ENCODE results near the gene HPF1.
"Not testable (repeated sequence)": the region's sequence is repeated elsewhere in the genome, so short reads cannot be mapped to it uniquely, and the experiment has no call there.

The HPF1 gene

DNA sequence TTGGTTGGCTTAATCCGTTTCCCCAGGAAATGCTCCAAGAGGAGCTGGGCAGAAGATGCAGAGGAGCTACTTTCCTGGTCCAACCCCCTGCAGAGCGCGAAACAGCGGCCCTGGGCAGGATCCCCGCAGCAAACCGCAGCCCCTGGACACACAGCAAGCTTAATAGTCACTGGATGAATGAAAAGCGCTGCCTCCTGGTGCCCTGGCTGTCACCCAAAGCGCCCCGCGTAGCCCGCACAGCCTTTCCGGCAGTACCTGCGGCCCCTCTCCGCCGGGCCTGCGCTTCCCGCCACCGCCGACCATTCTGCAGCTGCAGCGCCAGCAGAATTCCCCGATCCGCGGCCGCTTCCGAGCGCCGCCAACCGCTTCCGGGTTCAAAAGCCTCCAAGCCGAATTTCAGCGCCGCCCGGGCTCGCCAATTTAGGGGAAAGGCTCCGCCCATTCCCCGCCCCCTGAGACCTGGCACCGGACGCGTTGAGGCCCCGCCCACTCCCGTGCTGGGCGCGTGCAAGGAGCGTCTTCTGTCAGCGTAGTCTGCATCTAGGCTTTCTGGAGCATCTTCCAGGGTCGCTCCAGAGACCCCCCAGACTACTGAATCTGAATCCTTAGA is at the start of gene HPF1:
TSS of gene HPF1 (minus strand) at position 370 of the 610 bp plus-strand sequence. CDS start at position 303, 67 bp downstream.
- peak; percentile 94 for DNase-seq (ENCODE audit: low spot score)

DNA sequence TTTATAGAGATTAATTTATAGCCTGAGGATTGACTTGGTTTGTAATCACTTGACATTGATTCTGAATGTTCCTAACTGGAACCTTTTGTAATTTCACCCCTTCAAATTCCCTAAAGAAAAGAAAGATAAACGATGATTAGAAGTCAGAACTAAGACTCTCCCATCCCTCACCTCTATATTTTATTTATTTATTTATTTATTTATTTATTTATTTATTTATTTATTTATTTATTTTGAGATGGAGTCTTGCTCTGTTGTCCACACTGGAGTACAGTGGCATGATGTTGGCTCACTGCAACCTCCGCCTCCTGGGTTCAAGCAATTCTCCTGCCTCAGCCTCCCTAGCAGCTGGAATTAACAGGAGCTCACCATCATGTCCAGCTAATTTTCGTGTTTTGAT is 49.0 kb upstream of the HPF1 start:
- DNase-seq (ENCODE audit: low spot score), result not testable (repeated sequence)

DNA sequence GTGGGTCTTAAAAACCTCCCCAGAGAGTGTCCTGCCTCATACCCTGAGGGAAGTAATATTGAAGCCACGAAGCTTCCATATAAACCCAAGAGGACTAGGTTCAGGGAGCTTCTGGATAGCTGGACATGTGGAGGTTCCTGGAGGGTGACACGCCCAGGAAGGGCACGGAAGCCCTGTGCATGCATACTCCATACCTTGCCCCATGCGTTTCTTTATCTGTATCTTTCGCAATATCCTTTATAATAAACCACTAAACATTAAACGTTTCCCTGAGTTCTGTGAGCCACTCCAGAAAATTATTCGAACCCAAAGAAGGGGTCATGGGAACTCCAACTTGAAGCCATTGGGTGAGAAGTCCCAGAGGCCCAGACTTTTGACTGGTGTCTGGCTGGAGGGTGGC is 45.7 kb upstream of the HPF1 start:
- DNase-seq (ENCODE audit: low spot score), result no peak

DNA sequence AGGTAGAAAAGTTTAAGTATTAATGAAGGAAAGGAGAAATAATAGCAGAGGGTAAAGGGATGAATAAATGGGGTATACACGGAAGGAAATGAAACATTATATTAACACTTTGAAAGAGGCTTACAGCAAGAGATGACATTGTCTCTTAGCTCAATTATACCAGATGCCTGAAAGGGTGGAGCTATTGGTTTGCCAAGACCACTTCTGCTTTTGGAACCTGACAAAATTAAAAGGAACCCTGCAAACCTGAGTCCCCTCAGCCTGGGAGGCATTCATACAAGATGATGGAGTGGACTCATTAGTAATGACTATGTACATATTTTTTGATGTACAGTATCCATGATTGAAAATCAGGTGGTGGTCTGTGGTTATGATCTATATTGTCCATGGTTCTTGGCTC is 45.1 kb upstream of the HPF1 start:
- DNase-seq (ENCODE audit: low spot score), result no peak

DNA sequence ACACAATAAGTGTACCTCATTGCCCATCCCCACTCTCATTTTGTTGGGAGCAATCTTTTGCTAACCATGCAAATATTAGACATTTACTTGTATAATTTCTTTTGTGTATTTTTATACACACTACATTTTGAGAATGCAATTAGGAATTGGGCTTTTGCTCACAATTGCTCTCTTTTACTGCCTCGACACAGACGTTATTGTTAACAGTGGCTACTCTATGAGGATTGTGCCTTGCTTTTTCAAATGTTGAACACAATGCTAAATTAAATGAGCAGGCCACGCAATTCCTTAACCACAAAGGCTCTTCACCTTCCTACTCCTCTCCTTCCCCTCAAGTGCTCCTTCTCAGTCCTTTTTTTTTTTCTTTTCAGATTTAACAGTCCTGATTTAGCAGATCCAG is 42.8 kb upstream of the HPF1 start:
- no peak for DNase-seq (ENCODE audit: low spot score)

DNA sequence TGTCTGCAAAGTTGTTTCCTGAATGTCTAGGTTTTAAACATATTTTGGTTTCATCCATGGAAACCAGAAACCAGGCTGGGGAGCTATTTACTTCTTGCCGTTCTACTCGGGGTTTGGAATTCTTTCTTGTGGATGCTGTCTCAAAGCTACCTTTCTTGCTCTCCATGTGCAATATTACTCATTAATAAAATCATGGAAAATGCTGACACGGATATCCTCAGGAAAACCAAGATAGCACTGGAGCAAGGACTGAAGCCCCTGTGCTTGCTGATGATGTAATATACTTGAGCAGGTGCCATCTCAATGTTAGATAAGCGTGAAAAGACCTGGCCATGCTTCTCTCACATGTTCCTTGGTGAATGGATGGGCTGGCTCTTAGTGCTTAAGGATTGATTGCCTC is 41.5 kb upstream of the HPF1 start:
- DNase-seq (ENCODE audit: low spot score), result no peak

DNA sequence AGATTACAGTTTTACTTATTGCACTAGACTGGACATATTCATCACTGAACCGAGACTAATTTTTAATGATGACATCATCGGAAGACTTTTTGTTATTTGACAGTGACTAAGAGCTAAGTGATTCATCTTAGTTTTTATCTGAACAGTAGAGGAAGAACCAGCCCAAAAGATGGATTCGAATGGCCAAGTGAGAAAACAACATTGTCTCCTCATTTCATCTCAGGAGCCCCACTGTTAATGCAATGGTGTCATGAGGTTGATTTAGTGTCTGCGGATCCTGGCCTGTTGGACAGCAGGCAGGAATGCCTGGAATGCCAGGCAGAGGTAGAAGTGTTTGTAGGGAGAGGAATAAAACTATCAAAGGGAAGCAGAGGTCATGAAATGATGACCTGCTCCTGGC is 37.8 kb upstream of the HPF1 start:
- DNase-seq (ENCODE audit: low spot score), result no peak

DNA sequence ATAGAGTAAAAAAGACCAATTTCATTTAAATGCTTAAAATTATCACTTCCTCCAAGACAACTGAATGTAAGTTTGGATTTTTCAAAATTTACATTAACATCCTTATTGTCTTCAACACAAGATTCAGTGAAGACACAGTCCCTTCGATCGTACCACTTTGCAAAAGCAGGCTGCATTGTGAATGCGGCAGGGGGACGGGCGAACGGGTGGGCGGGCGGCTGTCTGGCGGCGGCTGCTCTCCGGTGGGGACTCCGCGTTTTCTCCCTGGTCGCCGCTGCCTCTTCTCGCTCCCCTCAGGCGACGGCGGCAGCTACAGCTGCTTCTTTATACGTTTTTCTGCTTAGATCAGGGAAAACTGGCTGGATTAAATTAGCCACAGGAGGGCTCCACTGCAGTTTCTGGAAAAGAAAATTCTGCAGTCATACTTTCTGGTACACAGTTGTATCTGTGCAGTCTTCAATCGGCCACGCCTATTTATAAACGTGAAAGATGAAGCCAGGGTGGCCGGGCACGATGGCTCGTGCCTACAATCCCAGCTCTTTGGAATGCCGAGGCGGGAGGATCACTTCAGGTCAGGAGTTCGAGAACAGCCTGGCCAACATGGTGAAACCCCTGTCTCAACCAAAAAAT is 33.9 kb upstream of the HPF1 start:
- DNase-seq (ENCODE audit: low spot score), result no peak

DNA sequence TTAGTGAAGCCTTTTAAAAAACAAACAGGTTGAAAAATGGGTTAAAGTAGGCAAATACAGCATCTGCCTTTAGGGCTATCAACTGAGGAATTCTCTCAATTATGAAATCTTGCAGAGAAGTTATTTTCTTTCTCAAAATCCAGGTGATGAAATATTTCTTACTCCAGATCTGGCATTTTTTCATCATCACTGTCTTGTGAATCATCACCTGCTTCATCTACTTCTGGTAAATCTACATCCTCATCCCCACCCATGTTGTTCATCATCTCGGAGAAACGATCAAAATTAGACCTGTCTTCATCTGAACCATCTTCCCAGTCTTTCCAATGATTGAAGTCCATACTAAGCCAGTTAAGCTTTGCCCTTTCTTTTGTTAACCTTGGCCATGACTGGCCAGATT is 33.3 kb upstream of the HPF1 start:
- DNase-seq (ENCODE audit: low spot score), result no peak

DNA sequence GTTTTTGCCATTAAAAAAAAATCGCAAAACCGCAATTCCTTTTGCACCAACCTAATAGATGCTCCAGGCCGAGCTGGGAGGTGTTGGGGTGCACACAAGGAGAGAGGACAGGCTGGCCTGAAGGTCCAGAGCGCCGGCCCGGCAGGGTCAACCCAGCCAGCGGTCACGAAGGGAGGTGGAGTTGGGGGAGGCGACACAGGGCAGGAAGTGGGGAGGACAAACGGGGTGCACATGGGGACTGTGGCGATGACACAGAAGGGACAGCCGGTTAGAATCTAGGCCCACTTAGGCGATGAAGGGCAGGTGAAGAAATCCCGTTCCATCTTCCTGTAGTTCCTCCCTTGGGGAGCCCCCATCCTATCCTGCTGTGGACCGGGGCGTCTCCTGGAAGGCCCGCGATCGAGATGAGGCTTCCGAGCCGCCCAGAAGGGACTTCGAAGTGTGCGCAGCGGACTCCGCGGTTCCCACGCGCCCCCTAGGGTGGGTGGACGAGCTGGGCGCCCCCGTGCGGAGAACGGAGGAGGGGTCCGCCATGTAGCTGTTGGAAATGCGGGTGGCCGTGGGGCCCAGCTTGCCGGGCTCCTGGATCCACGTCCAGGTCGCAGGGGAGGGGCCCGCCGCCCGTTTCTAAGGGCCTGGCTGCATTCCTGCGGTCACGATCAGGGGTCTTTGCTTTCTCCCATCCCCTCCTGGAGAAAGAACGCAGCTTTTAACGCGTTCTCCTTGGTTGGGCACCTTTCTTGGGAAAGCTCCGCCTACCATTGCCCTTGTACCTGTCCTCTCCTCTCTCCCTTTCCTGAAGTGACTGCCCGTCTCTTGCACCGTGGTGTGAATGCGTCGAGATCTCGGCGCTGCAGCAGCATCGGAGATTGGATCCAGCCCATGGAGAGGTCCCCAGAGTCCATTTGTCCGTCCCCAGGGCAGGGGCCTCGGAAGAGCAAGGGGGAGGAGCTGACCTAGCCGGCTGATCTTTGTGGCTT is 17.0 kb upstream of the HPF1 start:
- peak; percentile 9 for DNase-seq (ENCODE audit: low spot score)

DNA sequence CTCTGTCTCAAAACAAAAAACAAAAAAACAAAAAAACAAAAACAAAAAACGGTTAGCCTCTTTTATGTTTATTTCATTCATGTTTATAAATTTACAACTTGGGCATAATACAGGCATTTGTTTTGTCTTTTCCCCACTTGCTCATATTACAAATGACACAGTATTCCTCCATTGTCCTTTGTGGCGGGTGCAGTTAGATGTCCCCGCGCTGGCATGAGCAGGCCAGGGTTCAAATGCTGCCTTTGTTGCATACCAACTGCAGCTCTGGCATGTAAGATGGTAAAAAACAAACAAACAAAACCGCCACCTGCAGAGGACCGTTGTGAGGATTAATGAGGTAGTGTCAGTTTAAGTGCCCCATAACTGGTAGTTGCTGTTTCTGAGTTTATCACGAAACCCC is 16.1 kb upstream of the HPF1 start:
- no peak for DNase-seq (ENCODE audit: low spot score)

DNA sequence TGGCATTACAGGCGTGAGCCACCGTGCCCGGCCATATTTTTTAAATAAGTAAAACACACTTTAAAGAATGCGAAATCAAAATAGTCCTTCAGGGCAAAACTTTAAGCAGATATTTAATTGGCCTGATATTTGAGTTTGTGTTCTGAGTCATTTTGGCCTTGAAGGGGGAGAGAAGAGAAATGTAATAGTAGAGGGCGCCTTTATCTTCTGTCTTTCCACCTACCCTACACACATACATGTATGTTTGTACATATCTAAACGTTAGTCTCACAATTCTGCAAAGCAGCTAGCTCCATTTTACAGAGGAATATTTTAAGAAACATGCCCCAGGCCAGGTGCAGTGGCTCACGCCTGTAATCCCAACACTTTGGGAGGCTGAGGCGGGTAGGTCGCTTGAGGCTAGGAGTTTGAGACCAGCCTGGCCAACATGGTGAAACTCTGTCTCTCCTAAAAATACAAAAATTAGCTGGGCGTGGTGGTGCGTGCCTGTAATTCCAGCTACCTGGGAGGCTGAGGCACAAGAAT is 13.9 kb upstream of the HPF1 start:
- DNase-seq (ENCODE audit: low spot score), result not testable (repeated sequence)

DNA sequence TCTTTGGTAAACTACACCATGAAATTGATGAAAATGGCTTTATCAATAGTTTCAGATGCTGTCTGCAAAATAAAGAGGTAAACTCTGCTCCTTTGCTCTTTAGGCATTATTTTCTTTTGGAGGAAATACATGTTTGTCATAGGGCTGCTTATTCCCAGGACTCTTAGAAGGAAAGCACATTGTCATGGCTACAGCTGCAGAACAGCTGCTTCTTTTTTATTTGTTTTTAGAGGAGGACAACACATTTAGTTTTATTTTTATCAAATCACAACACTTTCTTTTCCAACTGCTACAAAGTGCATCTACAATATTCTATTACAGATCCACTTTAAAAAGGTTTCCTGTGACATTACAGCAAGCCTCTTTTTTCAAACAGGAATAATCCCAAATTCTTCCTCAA is 12.7 kb upstream of the HPF1 start:
- DNase-seq (ENCODE audit: low spot score), result no peak

DNA sequence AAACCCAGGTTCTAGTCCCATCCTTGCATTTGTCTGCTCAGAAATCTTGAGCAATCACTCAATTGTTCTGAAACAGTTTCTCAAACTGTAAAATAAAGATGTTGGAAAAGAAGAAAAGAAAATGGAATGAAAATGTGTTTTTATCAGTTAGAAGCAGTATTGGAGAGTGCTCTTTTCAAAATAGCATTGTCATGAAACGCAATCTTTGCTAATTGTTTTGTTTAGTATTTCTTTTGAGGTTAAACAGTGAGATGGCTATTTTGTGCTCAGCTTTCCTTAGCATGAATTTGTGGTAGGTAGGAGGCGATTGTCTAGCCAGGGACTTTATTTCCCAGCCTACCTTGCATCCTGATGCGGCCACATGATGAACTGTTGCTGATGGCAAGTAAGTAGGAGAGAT is 10.6 kb upstream of the HPF1 start:
- no peak for DNase-seq (ENCODE audit: low spot score)

DNA sequence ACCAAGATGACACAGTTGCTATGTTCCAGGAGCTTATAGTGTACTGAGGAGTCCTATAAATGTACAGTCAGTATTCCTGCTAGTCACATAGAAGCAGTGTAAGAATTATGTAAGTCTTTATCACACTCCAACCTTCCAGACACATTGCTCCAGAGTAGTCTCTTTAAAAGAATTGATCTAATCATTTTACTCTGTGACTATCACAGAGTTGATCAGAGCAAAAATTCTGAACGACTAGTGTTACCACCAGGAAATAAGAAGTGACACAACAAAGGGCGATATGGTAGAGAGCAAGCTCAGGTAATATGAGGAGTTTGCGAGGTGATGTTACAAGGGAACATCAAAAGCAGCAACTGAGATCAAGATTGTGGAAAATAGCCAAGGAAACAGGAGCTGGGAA is 9.0 kb upstream of the HPF1 start:
- DNase-seq (ENCODE audit: low spot score), result no peak

DNA sequence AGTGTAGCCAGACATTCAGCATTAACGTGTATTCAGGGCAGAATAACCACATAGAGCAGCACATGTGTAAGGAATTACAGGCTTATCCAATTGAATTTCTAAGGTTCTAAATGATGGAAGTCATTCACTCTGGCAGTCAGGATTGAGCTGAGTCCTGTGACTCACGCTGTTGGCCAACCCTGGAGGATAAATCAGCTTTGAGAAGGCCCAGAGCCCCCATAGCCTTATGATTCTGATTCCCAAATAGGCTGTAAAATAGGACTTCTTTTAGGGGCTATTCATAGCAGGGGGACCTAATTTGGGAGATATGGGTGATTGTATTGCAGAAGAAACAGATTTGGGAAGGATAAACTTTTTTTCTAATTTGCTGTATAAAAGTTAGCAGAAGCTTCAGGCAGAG is 8.1 kb upstream of the HPF1 start:
- DNase-seq (ENCODE audit: low spot score), result no peak

DNA sequence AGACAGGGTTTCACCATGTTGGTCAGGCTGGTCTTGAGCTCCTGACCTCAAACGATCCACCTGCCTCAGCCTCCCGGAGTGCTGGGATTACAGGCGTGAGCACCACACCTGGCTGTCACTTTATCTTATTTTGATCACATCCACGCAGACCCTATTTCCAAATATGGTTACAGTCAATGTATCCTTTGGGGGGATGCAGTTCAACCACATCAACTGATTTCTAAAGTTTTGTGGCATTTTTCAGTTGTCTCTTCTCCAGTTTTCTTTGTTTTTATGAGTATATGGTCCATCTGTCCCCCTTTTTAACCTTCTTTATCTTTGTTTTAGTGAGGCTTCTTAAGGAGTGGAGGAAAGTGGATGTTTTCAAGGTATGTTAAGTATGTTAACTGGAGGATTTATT is 4.1 kb upstream of the HPF1 start:
- DNase-seq (ENCODE audit: low spot score), result no peak

DNA sequence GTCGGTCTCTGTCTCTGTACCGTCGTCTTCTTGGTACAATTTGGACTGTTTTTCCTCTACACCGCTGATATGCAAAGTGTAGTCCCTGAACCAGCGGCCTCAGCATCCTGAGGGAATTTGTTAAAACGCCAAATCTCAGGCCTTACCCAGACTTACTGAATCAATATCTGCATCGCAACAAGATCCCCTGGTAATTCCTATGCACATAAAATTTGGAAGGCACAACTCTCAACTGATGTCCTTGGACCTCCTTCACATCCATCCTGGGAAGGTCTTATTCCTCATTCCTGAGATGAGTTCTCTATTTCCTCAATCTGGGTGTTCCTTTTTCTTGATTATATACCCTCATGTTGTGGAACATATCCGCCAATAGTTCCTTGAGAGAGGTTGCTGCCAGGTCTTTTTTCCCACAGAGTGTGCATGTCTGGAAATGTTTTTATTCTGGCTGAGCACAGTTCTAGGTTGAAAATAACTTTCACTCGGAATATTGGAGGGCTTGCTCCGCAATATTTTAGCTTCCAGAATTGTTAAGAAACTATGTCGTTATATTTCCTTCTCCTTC is 738 bp upstream of the HPF1 start:
- no peak for DNase-seq (ENCODE audit: low spot score)

DNA sequence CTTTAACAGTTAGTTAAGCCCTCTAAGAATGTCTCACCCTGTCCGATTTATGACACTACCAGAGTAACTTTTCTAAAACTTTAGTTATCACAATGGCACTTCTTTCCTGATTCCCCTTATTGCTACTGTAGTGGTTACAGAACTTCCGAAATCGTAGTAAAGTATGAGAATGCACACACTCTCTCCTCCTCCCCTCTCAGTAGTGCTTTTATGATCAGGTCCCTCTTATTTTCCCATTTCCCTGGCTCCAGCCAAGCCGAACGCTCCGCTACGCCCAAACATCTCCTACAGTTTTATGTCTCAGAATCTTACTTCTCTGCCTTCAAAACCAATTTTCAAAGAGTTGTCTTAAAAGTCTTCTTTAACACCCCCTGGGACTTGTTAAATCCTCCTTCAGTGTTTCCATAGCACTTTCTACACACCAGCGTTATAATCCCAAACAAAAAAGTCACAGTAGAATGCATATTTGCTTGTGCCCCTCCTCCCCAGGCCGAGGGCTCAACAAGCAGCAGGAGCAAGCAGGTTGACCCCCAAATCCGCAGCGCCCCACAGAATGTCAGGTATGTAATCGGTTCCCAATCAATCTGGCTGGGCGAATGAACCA is 671 bp downstream of the HPF1 start:
- no peak for DNase-seq (ENCODE audit: low spot score)

DNA sequence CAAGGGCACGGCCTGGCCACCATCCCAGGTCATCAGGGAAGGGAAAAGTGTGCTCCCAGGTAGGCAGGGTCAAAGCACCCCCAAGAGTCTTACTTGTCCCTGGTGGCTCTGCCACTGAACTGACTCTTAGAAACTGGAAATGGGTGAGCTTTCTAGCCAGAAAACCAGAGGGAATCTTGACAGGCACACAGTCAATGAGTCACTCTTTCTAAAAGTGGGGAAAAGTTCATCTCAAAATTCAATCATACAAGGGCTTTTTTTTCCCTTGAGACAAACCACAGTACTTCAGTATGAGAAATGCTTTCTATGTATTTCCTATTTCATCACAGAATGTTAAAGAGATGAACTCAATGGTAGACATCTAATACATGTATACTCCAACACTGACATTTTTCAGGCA is 12.5 kb downstream of the HPF1 start:
- no peak for DNase-seq (ENCODE audit: low spot score)

DNA sequence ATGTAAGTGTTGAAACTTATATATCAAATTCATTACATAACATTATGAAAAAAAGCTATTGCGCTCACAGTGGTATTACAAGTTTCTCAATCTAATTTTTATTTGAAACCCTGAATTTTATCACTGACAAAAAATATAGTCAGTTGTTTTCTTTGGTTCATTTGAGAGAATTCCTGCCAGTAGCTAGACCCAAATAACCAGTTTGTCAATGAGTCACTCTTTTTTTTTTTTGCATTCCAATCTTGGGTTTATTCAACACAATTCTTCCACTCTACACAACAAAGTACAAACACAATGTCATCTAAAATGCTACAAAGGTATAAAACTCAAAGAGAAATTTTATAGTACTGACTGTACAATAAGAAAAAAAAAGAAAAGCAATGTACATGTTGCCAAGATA is 13.1 kb downstream of the HPF1 start:
- no peak for DNase-seq (ENCODE audit: low spot score)

DNA sequence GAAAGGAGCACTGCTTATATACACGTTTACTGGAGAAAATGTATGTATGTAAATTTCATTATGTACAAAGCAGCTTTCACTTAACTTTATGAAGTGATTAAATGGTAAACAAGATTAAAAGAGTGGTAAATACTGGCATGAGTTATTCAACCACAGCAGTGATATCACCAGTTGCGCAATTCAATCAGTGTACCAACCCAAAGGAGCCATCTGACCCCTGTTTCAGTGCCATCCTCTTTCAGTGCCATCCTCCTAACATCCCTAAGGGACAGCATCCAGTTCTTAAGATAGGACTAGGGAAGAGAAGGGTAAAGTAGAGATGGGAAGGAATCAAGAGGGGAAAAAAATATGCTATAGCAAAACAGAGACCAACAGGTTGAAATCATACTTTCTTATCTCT is 16.2 kb downstream of the HPF1 start:
- no peak for DNase-seq (ENCODE audit: low spot score)

Data from CD4-positive, alpha-beta T cell treated with Interleukin-6 at 100 ng/mL for 8 hours (primary cell).